ENCODE results near the gene SNRNP25.
"Not testable (repeated sequence)": the region's sequence is repeated elsewhere in the genome, so short reads cannot be mapped to it uniquely, and the experiment has no call there.

Gene SNRNP25

DNA sequence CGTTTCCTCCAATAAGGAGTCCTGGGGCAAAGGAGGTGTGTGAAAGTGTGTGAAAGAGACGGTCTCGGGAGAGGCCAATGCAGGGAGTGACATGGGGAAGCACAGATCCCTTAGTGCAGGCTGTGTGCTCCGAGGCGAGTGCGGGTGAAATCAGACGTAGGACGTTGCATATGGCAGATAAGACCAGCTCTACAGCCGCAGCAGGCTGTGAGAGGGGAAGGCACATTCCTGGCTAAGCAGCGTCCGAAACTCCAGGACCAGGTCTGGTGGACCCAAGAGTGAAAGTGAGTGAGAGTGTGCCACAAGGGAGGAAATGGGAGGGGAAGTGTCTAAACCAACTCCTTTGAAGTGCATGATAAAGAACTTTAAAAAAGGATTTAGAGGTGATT lies 11.6 kb upstream of the SNRNP25 start:
- ATAC-seq: no peak

DNA sequence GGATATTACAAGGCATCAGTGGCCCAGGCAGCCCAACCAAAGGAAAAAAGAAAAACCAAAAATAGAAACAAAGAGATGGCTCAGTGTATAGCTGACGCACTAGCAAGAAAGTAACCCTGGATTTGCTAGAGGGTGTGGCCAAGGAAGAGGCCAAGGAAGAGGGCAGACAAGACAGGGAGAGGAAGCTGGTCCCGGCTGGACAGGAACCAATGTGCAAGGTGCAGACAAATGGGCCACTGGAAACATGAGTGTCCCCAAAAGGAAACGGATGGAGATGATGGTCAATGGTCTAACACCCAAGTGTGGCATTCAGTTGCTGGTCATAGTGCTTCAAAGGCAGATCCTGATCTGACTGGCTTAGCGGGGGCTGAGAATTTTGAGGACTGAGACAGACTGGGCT lies 10.9 kb upstream of the SNRNP25 start:
- no peak for ATAC-seq

DNA sequence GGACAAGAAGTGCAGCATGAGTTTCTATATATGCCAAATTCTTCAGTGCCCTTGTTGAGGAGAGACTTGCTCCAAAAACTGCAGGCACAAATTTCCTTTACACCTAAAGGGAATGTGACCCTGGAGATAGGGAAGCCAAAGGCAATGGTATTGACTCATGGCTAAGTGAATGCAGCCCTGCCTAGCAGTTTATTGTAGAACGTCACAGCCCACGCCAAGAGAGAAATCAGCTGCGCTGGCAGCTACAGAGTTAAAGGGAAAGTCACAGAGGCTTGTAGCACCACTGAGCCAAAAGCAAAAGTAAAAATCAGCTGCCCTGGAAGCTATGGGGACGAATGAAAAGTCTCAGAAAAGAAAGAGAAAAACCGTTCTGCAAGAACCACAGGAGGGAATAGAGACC lies 10.3 kb upstream of the SNRNP25 start:
- ATAC-seq: no peak

DNA sequence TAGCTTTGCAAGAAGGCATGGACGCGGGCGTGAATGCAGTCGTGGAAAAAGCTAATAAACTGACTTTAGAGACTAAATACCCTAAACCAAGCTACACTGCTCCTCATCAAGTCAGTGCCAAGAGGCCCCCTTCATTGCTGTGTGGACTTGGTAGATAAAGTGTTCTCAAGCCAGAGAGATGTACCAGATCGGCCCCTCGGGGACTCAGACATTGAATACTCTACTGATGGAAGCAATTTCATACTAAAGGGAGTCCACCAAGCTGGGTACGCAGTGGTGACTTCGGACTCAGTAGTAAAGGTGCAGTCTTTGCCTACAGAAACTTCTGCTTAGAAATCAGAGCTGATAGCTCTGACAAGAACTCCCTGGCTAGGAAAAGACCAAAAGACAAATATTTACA lies 9.0 kb upstream of the SNRNP25 start:
- ATAC-seq: no peak

DNA sequence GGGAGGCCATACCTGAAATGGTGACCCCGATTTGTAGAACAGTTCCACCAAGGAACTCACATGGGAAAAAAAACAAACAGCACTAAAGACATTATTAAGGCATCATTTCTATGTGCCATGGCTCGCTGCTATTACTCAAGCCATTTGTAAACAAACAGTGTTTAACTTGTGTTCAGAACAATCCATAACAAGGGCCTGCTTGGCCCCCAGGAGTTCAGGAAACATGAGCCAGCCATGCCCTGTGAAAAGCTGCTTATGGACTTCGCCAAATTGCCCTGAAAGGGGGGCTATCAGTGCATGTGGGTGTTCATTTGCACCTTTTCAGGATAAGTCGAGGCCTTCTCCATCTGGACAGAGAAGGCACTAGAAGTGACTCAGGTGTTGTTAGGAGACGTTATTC lies 8.2 kb upstream of the SNRNP25 start:
- ATAC-seq: no peak

DNA sequence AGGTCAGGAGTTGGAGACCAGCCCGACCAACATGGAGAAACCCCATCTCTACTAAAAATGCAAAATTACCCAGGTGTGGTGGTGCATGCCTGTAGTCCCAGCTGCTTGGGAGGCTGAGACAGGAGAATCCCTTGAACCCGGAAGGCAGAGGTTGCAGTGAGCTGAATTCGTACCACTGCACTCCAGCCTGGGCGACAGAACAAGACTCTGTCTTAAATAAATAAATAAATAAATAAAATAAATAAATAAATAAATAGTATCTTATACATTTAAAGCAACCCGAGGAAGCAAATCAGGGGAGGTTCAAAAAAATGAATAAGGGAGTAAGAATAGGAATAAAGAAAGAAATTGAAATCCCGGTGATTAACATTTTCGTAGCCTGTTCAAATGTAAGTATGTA lies 7.1 kb upstream of the SNRNP25 start:
- not testable (repeated sequence) for ATAC-seq

DNA sequence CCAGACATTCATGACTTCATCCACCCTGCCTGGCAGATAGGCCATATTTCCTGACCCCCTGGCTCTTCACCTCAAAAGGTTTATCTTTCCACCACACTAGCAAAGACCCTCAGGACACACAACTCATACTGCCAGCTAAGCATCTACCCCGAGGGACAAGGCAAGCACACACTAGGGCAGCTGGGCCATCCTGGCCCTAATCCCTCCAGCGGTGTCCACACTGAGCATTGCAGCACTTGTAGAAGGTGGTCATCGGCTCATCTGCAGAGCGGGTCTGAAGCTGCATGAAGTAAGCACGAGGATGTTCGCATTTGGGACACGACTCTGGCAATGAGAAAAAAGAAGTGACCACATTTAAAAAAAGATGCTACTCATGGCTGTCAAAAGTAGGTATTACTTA lies 6.4 kb upstream of the SNRNP25 start:
- no peak for ATAC-seq

DNA sequence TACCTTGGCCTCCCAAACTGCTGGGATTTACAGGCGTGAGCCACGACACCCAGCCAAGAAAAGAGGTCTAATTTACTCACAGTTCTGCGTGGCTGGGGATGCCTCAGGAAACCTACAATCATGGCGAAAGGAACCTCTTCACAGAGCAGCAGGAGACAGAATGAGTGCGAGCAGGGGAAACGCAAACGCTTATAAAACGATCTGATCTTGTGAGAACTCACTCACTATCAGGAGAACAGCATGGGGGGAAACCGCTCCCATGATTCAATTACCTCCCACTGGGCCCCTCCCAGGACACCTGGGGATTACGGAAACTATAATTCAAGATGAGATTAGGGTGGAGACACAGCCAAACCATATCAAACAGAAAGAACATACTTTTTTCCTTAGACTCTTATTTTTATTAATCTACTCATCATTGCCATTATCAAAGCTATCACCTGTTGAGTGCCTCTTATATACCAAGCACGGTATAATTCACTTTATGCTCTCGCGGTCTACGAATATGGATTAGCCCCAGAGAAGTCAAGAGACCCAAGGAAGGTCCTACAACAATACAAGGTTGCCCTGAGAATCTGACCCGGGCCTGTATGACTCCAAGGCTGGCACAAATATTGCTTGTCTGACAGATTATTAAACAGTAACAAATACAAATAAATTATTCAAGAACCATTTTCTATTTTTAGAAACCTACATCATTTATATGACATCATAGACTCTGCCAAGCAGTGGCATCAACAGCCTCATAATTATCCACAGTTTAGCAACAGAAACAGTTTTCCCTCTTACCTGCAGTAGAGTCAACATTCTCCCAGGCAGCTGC lies 2.6 kb upstream of the SNRNP25 start:
- no peak for ATAC-seq

DNA sequence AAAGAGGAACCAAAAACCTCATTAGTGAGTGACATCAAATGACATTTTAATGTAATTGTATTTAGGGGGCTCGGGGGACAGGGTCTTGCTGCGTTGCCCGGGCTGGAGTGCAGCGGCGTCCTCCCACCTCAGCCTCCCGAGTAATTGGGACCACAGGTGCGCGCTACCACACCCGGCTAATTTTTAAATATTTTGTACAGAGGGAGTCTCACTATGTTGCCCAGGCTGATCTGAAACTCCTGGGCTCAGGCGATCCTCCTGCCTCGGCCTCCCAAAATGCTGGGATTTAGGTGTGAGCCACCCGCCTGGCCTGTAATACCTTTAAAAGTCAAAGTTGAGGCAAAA lies 581 bp downstream of the SNRNP25 start:
- no peak for ATAC-seq

DNA sequence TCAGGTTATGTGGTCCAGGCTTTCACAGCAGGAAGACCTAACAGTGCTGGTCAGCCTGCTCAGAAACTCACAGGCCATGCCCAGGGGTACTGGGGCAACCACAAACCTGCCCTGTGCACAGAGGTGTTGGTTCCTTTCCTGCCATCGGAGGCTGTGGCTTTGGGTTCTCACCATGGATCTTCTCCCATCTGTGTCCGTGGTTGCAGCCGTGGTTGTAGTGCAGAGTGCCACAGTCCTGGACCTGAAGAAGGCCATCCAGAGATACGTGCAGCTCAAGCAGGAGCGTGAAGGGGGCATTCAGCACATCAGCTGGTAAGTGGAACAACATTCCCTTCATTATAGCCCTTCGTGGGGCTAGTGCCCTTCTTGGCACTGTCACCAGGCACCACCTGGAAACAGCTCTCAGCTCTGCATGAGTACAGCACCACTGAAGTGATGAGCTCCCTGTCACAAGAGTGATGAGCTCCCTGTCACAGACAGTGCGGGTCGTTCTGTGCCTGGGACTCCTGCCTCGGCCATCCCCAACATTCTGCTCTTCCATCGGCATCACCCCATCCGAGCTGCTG lies 2.0 kb downstream of the SNRNP25 start:
- ATAC-seq: no peak

DNA sequence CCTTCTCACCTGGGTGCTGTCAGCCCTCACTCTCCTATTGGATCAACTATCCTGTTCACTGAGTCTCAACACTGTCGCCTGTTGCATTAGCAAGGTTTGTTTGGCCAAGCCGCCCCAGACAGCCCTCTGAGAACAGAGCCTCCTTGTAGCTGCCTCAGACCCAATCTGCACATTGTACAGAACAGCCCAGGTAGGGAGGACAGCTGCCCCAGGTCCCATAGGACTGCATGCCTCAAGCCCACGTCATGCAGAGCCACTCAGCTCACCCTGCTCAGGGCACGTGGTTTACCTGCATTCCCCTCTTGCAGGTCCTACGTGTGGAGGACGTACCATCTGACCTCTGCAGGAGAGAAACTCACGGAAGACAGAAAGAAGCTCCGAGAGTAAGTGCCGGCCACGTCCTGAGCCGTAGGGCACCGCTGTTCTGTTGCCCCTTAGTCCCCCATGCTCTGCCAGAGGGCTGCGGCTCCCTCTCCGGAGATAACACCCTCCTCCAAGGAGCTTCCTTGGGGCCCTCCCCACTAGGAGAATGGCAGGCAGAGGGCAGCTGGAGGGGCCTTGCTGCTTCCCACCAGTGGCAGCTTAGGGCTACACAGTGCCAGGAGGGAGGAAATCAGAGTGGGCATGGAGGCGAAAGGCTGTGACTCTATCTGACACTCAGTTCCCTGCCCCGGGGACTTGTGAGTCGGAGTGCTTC lies 2.8 kb downstream of the SNRNP25 start:
- ATAC-seq: no peak

DNA sequence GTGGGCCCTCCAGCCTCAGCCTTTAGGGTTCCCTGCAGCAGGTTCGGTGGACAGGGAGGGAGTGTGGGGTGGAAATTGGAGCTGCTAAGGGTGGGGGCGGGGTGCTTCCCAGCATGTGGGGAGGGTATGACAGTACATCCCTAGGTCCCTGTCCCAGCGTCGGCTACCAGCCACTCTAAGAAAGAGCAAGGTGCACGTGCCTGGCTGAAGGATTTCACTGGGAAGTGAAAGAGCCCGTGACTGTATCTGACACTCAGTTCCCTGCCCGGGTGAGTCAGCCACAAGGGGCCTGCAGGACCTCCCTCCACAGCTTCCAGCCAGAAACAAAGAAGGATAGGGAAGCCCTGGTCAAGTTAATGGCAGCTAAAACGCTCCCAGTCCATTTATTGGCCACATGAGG lies 4.1 kb downstream of the SNRNP25 start:
- no peak for ATAC-seq

DNA sequence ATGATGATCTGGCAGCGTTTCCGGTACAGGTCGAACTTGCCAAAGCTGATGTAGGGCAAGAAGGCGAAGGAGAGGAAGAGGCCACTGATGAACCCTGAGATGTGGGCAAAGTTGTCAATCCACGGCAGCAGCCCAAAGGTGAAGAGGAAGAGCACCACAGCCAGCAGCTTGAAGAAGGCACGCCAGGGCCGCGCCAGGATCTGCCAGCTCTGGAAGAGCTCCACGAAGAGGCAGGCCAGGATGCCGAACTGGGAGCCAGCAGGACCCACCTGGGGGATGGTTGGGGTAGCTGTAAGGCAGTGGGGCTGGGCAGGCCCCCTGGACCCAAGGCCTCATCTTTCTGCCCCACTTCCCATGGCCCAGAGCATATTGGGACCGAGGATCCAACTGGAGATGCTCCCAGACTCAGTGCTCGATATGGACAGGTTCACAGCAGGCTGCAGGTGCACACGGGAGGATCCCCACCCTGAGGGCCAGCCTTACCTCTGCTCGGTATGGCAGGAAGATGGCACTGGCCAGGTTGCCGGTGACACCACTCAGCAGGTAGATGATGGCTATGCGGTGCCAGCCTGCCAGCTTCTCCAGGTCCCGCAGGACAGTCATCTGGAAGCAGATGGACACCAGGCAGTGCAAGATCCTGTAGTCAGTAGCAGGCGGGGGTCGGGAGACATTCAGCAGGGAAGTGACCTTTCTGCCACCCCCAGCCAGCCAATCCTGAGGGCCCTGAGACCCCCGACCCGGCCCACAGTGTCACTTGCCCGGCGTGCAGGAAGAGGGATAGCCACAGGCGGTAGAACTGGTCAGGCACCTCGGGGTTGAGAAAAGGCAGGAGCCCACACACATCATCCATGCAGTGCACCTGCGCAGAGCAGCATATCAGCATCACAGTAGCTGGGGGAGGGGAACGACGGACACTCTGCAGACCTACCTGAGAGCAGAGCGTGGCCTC lies 5.1 kb downstream of the SNRNP25 start:
- no peak for ATAC-seq

DNA sequence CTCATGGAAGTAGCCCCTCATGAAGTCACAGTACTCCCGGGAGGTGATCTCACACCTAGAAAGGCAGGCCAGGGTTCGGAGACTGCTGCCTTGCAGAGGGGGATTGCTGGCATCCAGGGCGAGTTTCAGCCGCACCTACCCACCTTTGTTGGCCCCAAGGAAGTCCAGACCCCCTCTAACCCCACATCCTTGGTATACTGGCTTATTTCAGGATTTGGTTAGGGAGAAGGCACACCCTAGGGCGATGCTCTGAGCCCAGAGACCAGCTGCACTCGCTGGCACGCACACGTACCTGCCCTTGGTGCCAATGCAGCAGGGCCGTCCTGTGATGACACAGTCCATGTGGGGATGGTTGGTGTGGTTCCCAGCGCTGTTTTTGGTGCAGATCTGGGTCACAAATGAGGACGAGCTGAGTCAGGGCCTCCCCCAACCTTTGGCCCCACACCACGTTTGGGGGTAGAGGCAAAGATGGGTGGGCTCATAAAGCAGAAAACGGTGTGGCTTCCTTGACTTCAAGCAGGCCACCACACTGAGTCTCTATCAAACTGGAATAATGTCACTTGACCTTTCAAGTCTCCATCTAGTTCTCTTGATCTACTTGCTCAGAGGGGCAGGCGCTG lies 5.9 kb downstream of the SNRNP25 start:
- no peak for ATAC-seq

DNA sequence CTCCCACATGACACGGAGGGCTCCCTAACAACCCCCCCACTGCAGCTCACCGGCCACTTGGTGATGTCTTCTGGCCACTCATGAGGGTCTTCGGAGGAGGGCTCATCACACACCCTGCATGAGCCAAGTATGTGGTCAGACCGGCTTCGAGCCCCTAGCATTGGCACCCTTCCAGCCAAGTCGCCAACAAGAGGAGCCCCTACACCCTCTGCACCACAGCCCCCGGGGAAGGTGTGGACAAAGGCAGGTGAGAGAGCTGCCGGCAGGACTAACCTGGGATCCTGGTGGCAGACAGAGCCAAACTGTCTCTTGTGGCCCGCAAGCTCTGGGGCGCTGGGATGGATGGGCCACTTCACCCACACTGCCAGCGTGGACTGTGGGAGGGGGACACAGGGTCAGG lies 6.5 kb downstream of the SNRNP25 start:
- no peak for ATAC-seq

DNA sequence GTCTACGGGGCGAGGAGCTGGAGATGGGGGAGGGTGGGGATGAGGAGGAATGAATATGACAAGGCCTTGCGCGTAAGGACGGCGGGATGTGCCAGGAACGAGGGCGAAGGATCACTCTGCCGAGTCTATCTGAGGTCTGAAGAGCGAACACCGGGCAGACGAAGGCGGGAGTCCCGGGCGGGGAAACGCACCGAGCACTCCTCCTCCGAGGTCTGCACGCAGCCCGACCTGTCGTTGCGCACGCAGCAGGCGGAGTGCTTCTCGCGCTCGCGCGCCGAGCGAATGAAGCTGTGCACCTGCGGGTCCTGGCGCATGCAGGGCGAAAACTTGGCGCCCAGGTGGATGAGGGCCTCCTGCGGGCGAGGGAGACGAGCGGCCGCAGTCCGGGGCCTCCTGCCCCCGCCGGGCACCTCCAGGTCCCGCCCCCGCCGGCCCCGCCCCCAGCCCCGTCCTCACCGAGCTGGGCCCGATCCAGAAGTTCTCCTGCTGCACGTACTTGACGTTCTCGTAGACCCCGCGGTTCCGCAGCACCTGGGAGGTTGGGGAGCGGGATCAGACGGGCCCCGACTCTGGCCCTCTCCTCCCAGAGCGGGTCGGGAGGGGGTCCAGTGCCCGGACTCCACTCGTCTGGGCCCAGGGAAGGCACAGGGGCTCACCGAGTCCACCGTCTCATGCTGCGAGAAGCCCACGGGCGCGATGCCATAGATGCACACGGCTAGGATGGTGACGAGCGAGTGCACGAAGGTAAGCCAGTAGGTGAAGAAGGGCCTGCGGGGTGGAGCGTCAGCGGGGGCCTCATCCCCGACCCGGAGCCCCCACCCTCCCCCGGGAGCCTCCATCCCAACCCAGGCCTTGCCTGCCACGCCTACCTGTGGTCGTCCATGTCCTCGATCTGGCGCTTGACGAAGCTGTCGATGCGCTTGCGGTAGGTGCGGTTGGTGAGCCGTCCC lies 7.6 kb downstream of the SNRNP25 start:
- ATAC-seq: no peak

DNA sequence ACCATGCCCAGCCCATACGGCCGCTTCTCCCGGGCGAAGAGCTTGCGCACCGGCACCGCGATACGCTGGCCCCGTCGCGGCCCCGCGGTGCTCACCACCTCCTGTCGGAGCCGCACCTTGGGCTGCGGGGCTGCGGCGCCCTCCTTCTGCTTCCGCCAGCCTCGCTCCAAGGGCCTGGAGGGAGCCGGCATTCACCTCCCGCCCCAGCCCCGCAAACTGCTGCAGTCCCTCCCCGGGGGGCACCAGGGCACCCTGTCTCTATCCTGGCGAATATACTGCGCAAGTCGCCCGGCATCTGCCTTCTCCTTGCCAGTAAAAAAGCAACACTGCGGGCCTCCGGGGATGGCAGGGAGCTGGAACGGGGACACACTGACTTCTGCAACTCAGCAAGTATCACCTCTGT lies 8.3 kb downstream of the SNRNP25 start:
- no peak for ATAC-seq

DNA sequence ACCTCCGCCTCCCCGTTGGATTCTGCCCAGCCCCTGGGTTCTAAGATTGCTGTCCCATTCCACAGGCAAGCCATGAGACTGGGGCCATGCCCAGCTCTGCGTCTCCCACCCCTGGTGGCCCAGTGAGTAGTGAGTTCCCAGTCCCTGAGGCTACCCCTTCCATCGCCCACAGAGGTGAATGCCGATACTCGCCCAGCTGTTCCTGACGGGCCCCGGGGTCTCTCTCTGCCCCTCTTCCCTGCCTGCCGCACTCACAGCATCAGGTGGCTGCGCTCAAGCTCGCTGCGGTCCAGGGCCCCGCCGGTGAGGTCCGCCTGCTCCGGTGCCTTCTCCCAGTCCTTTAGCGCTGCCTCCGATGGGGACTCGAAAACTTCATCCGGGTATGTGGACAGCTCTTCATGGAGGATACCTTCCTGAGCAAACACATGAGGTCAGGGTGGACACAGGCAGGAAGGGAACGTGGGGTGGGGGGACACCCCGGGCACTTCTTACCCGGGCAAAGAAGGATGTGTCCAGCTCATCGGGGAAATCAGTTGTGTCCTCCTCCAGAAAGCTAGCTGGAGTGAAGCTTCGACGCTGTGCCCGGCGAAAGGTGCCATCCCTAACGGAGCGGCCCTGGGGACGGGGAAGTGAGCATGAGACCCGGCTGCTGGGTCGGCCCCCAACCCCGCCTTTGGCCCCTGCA lies 8.8 kb downstream of the SNRNP25 start:
- ATAC-seq: no peak

DNA sequence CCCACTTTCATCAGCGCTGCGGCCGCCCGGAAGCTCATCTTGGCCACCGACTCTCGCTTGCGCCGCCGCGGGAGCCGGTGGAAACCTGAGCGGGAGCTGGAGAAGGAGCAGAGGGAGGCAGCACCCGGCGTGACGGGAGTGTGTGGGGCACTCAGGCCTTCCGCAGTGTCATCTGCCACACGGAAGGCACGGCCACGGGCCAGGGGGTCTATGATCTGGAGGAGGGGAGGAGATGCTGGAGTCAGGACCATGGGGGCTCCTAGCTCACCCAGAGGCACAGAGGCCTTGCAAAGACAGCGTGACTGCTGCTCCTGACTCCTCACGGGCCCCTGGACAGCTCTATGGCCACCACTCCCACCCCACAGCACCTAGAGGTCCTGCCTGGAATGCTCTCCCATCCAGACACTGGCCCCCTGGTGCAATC lies 9.4 kb downstream of the SNRNP25 start:
- no peak for ATAC-seq

DNA sequence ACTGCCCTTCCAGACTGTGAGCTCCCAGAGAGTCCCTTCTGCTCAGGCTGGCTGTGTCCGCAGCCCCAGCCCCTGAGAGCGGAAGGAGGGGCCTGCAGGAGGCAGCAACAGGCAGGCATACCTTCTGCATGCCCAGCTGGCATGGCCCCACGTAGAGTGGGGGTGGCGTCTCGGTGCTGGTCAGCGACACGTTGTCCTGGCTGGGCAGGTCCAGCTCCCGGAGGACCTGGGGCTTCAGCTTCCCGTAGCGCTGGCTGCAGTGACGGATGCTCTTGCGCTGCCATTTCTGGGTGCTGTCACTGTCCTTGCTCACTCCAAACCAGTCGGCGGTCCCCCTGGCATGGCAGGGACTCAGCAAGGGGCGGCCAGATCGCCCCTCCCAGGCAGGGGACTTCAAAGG lies 9.8 kb downstream of the SNRNP25 start:
- no peak for ATAC-seq
